ENCODE data around the gene SLC35G2. TPM values are rescaled to one million over a fixed set of nuclear protein-coding genes. Genes with fewer than 3 reads are reported as not detected.

The SLC35G2 gene
- total RNA-seq, 1 experiment from 2014 or later, result 6.6 TPM

DNA sequence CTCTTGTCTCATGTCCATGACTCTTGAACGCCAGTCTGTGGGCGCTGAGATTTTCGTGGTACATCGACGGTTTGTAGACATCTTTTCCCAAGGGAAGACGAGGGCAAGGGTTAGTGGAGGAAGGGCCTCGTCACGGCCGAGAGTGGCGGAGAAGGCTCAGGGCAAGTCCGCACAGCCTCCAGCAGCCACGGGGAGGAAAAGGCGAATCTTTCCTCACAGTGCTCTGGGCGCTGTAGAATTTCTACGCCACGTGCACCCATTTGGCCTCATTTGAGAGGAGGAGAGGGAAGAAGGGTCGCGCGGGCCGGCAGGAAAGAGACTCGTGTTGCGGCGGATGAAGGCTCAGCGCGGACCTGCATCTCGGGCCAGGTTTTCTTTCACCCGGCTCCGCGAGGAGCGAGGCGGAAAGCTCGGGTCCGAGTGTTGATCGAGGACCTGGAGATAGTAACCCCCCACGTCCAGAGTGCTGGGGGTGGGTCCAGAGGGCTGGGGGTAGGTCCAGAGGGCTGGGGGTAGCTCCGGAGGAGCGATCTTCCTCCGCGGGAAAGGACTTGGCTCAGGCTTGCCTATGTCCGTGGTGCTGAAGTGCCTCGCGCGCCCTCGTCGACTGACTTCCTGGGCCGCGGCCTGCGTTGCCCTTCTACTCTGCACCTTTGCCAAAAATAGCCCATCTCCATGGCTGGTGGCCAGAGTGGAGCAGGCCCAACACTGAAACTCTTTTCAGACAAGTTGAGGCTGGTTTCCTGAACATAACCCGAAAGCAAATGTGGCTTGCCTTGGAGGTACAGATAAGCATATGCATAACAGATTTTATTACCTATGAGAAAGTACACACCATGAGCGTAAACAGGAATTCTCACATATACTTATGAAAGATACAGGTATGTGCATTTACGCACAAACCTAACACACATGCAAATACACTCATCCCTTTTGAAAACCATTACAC lies 1.1 kb downstream of the SLC35G2 start:
- H4K5ac ChIP-seq (ENCODE audit: insufficient read length, low read depth, low read length), result peak overlapping the region; percentile 34
- no peaks in the 10 kb centered on the region for H3K79me1 ChIP-seq (ENCODE audit: insufficient read depth, low read depth, low read length, poor library complexity, severe bottlenecking)
- TF ChIP-seq, protein P1, sequence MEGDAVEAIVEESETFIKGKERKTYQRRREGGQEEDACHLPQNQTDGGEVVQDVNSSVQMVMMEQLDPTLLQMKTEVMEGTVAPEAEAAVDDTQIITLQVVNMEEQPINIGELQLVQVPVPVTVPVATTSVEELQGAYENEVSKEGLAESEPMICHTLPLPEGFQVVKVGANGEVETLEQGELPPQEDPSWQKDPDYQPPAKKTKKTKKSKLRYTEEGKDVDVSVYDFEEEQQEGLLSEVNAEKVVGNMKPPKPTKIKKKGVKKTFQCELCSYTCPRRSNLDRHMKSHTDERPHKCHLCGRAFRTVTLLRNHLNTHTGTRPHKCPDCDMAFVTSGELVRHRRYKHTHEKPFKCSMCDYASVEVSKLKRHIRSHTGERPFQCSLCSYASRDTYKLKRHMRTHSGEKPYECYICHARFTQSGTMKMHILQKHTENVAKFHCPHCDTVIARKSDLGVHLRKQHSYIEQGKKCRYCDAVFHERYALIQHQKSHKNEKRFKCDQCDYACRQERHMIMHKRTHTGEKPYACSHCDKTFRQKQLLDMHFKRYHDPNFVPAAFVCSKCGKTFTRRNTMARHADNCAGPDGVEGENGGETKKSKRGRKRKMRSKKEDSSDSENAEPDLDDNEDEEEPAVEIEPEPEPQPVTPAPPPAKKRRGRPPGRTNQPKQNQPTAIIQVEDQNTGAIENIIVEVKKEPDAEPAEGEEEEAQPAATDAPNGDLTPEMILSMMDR (conservative IDR thresholded peaks at IDR 0.05), result no peak
- H3K9me3 ChIP-seq (ENCODE audit: control insufficient read depth, low read depth, low read length), result no peaks in the 10 kb centered on the region
- Mint-ChIP-seq H3K4me3 (peak overlapping the region; percentile 82 to 83), H3K27me3 (ENCODE audit: low read depth) (peaks cover 12% of the 10 kb centered on the region), H3K27ac (peak overlapping the region in 1 of 3 experiments; percentile 85; a peak in 1 of 7 replicates), H3K9me3 (peaks cover 9 to 19% of the 10 kb centered on the region in 2 experiments), H3K36me3 (ENCODE audit: insufficient read depth in 1 of 3, low read depth in 3 of 3) (peaks cover 8 to 17% (median 11%) of the 10 kb centered on the region in 3 experiments), H3K4me1 (peaks cover 19 to 20% of the 10 kb centered on the region in 2 experiments)
- no peak overlapping the region for H2AK5ac ChIP-seq (ENCODE audit: insufficient read length, low read length)
- no peak overlapping the region for H3K4ac ChIP-seq (ENCODE audit: low read depth, low read length)
- no peak overlapping the region for H2BK120ac ChIP-seq (ENCODE audit: low read depth, low read length, poor library complexity, severe bottlenecking)
- H3K14ac ChIP-seq (ENCODE audit: insufficient read depth, low read length), result peak overlapping the region; percentile 30; the same call in 1 of the 2 replicates
- no peaks in the 10 kb centered on the region for H3K4me1 ChIP-seq (ENCODE audit: insufficient read depth, low read length)
- peak overlapping the region; percentile 77 for H3K4me2 ChIP-seq (ENCODE audit: insufficient read depth, insufficient read length, low read length)
- H2BK15ac ChIP-seq (ENCODE audit: low read depth, low read length), result no peak overlapping the region
- no CpG with 5 or more reads among the region's 51 CpGs for WGBS (ENCODE audit: extremely low coverage, insufficient read length, low lambda C conversion rate)
- peaks cover 3% of the 10 kb centered on the region; the same call in 1 of the 2 replicates for H3K79me2 ChIP-seq (ENCODE audit: insufficient read depth, low read length)
- no peak overlapping the region for H2BK20ac ChIP-seq (ENCODE audit: low read depth, low read length, poor library complexity, severe bottlenecking)
- no peak overlapping the region for H2BK5ac ChIP-seq (ENCODE audit: insufficient read length, low read length)
- H3K18ac ChIP-seq (ENCODE audit: insufficient read length, low read depth, low read length), result peak overlapping the region; percentile 53
- H3K23ac ChIP-seq (ENCODE audit: insufficient read length, low read depth, low read length), result no peak overlapping the region
- no peak overlapping the region for H2BK12ac ChIP-seq (ENCODE audit: insufficient read length, low read depth, low read length)
- H4K8ac ChIP-seq (replicated peaks; ENCODE audit: insufficient read length, low read depth, low read length), result no peak overlapping the region
- H4K91ac ChIP-seq (ENCODE audit: insufficient read length, low read depth, low read length), result no peak overlapping the region
- no peak overlapping the region for H3K56ac ChIP-seq (ENCODE audit: insufficient read length, low read depth, low read length)
- no peak overlapping the region for H3T11ph ChIP-seq (ENCODE audit: low read length)
- peak; percentile 80 for DNase-seq
- peak overlapping the region; percentile 49 for H3K9ac ChIP-seq (ENCODE audit: extremely low read depth, insufficient read length, low read length)
- H3K27me3 ChIP-seq (ENCODE audit: insufficient read depth, low read length), result no peaks in the 10 kb centered on the region; the same call in 1 of the 2 replicates
- H2AFZ ChIP-seq (ENCODE audit: low read length), result no peak overlapping the region
- no peak overlapping the region for H3K27ac ChIP-seq (ENCODE audit: insufficient read length, low read depth, low read length)
- H4K20me1 ChIP-seq (ENCODE audit: control insufficient read depth, insufficient read depth, insufficient read length), result no peaks in the 10 kb centered on the region
- H3K23me2 ChIP-seq (ENCODE audit: insufficient read length, low read depth, low read length, poor library complexity, severe bottlenecking), result peaks cover 12% of the 10 kb centered on the region

Data from H9 (cell line).